B cell (primary cell): ENCODE measurements around the gene DDX25. TPM values are rescaled to one million over a fixed set of nuclear protein-coding genes. Genes with fewer than 3 reads are reported as not detected.

ENCODE experiments used
- ATAC-seq: fragments of 200-7000 bp; cut with Tn5 transposase; one replicate; pipeline ENCODE4 v1.10.0; 2021; ENCODE audit warnings: low read depth, mild to moderate bottlenecking, moderate number of reproducible peaks, moderate library complexity
- CTCF ChIA-PET: fragments of 350-600 bp; sonication (Branson Sonifier 250); formaldehyde crosslinking; loops from one replicate; lab custom pipeline; 2021; ENCODE audit warnings: antibody characterized with exemption, inconsistent platforms; lab: Charles Lee
- POLR2A ChIA-PET: fragments of 350-600 bp; sonication (Branson Sonifier 250); formaldehyde crosslinking; loops from one replicate; lab custom pipeline; 2021; ENCODE audit warnings: antibody characterized with exemption; lab: Charles Lee
- DNase-seq: peaks from one replicate; pipeline ENCODE4 v3.0.0; 2013
- H2AFZ ChIP-seq: 2 replicates; pipeline ENCODE4 v1.6.1; 2012; ENCODE audit warnings: mild to moderate bottlenecking, low read depth, low read length; ENCODE audit not compliant: insufficient read depth, poor library complexity, severe bottlenecking
- H3K27ac ChIP-seq, 2 donors: 1 replicate in 1 of 2; 2 replicates in 1 of 2; pipeline ENCODE4 v1.5.1; 2012 to 2013; ENCODE audit warnings: low read length in 2 of 2, mild to moderate bottlenecking in 2 of 2, moderate library complexity in 1 of 2
- H3K27me3 ChIP-seq, 4 experiments: fragments of 200-600 bp in 1 of 4; sonication (generic) in 1 of 4; replicated peaks in 1 of 4; 1 replicate in 2 of 4; 2 replicates in 2 of 4; pipeline versions ENCODE4 v1.6.1 to v1.7.0; 2013 to 2016; ENCODE audit warnings: low read length in 3 of 4, mild to moderate bottlenecking in 2 of 4, mixed read lengths in 1 of 4, moderate library complexity in 1 of 4; ENCODE audit not compliant: insufficient read depth in 4 of 4, control insufficient read depth in 3 of 4; ENCODE audit errors: control extremely low read depth in 1 of 4
- H3K36me3 ChIP-seq, 2 experiments: replicated peaks in 1 of 2; 1 replicate in 1 of 2; 2 replicates in 1 of 2; pipeline versions ENCODE4 v1.6.1 to v1.7.1; 2013; ENCODE audit warnings: low read length in 1 of 2; ENCODE audit not compliant: insufficient read depth in 2 of 2, control insufficient read depth in 1 of 2; ENCODE audit errors: control extremely low read depth in 1 of 2, extremely low read depth in 1 of 2
- H3K4me1 ChIP-seq, 2 donors: fragments of 200-600 bp in 1 of 2; sonication (generic) in 1 of 2; 1 replicate in 1 of 2; 2 replicates in 1 of 2; pipeline versions ENCODE4 v1.5.1 to v1.6.1; 2013 to 2017; ENCODE audit warnings: low read length in 2 of 2; ENCODE audit not compliant: control insufficient read depth in 2 of 2, insufficient read depth in 2 of 2
- H3K4me2 ChIP-seq: replicated peaks from 2 replicates; pipeline ENCODE3; 2012; ENCODE audit warnings: mild to moderate bottlenecking, low read depth, low read length; ENCODE audit not compliant: poor library complexity, severe bottlenecking
- H3K4me3 ChIP-seq, 5 experiments: fragments of 200-600 bp in 1 of 5; sonication (generic) in 1 of 5; 1 replicate in 3 of 5; 2 replicates in 2 of 5; pipeline versions ENCODE4 v1.5.1 to v1.7.0; 2011 to 2016; ENCODE audit warnings: low read length in 4 of 5, mild to moderate bottlenecking in 4 of 5, low read depth in 2 of 5, control low read depth in 1 of 5, moderate library complexity in 1 of 5; ENCODE audit not compliant: insufficient read depth in 1 of 5; ENCODE audit errors: control extremely low read depth in 1 of 5, extremely low read depth in 1 of 5
- H3K79me2 ChIP-seq: fragments of 200-600 bp; sonication (generic); one replicate; pipeline ENCODE4 v1.6.0; 2016; ENCODE audit warnings: low read length; ENCODE audit not compliant: control insufficient read depth, insufficient read depth
- H3K9ac ChIP-seq: fragments of 200-600 bp; sonication (generic); 2 replicates; pipeline ENCODE4 v1.6.1; 2017; ENCODE audit warnings: mild to moderate bottlenecking, low read length, moderate library complexity
- H3K9me3 ChIP-seq, 3 donors: one replicate each; pipeline versions ENCODE4 v1.6.1 to v1.7.1; 2013; ENCODE audit warnings: low read length in 2 of 3; ENCODE audit not compliant: control insufficient read depth in 2 of 3, insufficient read depth in 1 of 3; ENCODE audit errors: control extremely low read depth in 1 of 3
- H4K20me1 ChIP-seq: 2 replicates; pipeline ENCODE4 v1.6.0; 2012; ENCODE audit warnings: mild to moderate bottlenecking, low read length; ENCODE audit not compliant: insufficient read depth, control insufficient read depth, poor library complexity, severe bottlenecking
- H3K27ac Mint-ChIP-seq: one replicate; pipeline ENCODE4 v1.8.0; 2021; ENCODE audit warnings: mixed read lengths
- H3K27me3 Mint-ChIP-seq: one replicate; pipeline ENCODE4 v1.8.0; 2021; ENCODE audit warnings: mixed read lengths
- H3K4me1 Mint-ChIP-seq: one replicate; pipeline ENCODE4 v1.8.0; 2021; ENCODE audit warnings: mixed read lengths
- H3K4me3 Mint-ChIP-seq: one replicate; pipeline ENCODE4 v1.8.0; 2021; ENCODE audit warnings: mixed read lengths
- H3K9me3 Mint-ChIP-seq: one replicate; pipeline ENCODE4 v1.8.0; 2022; ENCODE audit warnings: mixed read lengths; ENCODE audit not compliant: insufficient read depth
- CTCF ChIP-seq: fragments of 200-600 bp; IDR thresholded peaks from one replicate; pipeline ENCODE4 v1.8.0; 2022; ENCODE audit warnings: antibody characterized with exemption, mild to moderate bottlenecking
- EZH2 ChIP-seq: IDR thresholded peaks from 2 replicates; pipeline ENCODE4 v1.6.1; 2012; ENCODE audit warnings: borderline replicate concordance, low read depth, mild to moderate bottlenecking, moderate library complexity, low read length; ENCODE audit not compliant: insufficient read depth, poor library complexity, severe bottlenecking
- WGBS: methylation state at CpG from one replicate; pipeline ENCODE4 v1.1.5; 2013; ENCODE audit warnings: missing lambda C conversion rate; ENCODE audit not compliant: insufficient coverage; 5-methylcytosine and 5-hydroxymethylcytosine counted together
- intact Hi-C: fragments of 100-400 bp; cut with micrococcal nuclease; formaldehyde crosslinking; loops from one replicate; pipeline ENCODE4 v1.10.0; 2022
- polyA plus RNA-seq: library from polyadenylated mRNA; depleted of rRNA; stranded (reverse); fragments of >200 nt; gene quantifications from 2 replicates; pipeline ENCODE4 v1.2.3, GENCODE V29; 2012
- total RNA-seq, 2 donors: library from RNA; stranded (reverse); fragments of 120-200 nt in 1 of 2; gene quantifications; 1 replicate in 1 of 2; 2 replicates in 1 of 2; pipeline versions ENCODE4 v1.2.3 to v1.2.4, GENCODE V29; 2013 to 2022

DDX25 gene
- total and polyA plus RNA-seq, 2 donors (not counting 1 experiment from before 2014, with no cell fraction given): not detected

- POLR2A ChIA-PET: no interaction called here
- intact Hi-C loops: no loop called here
- H4K20me1 ChIP-seq: no peaks in the 10 kb centered on the region
- H3K27ac Mint-ChIP-seq: no peak overlapping the region
- 100% methylated on average over 3 of the region's 4 CpGs for WGBS
- TF ChIP-seq EZH2: no peak
- no peak overlapping the region for H3K4me3 ChIP-seq
- no peaks in the 10 kb centered on the region for H3K9me3 ChIP-seq
- CTCF ChIA-PET: interaction anchor here (0.7 to 1.4 kb wide), 3 partner anchors 9 to 29 kb away, joined by 3 to 4 read pairs (median 4); no protein-coding TSS in a partner anchor
- no peaks in the 10 kb centered on the region for H3K4me1 Mint-ChIP-seq
- H3K4me1 ChIP-seq: no peaks in the 10 kb centered on the region
- no peak overlapping the region for H3K9ac ChIP-seq
- H3K4me3 Mint-ChIP-seq: no peak overlapping the region
- no peak overlapping the region for H2AFZ ChIP-seq
- no peak for DNase-seq
- H3K9me3 Mint-ChIP-seq: no peaks in the 10 kb centered on the region
- H3K27me3 Mint-ChIP-seq: peaks cover 4% of the 10 kb centered on the region
- no peak overlapping the region for H3K27ac ChIP-seq
- H3K79me2 ChIP-seq: no peaks in the 10 kb centered on the region
- H3K27me3 ChIP-seq: peaks cover 0 to 4% (median 0%) of the 10 kb centered on the region in 4 experiments
- no peak for ATAC-seq
- no peaks in the 10 kb centered on the region for H3K36me3 ChIP-seq
- no peak overlapping the region for H3K4me2 ChIP-seq
Observed at GRCh38 chr11:125940145-125940544, 35.8 kb downstream of the DDX25 start.

- DNase-seq (no peak), ATAC-seq (no peak)
- Histone ChIP-seq H3K4me2 (no peak overlapping the region), H3K27me3 (peaks cover 0 to 4% (median 0%) of the 10 kb centered on the region in 4 experiments), H3K36me3 (no peaks in the 10 kb centered on the region), H4K20me1 (no peaks in the 10 kb centered on the region), H3K4me3 (no peak overlapping the region), H3K9me3 (no peaks in the 10 kb centered on the region), H3K27ac (no peak overlapping the region), H3K4me1 (no peaks in the 10 kb centered on the region), H3K9ac (no peak overlapping the region), H3K79me2 (no peaks in the 10 kb centered on the region), H2AFZ (no peak overlapping the region)
- no peaks in the 10 kb centered on the region for H3K9me3 Mint-ChIP-seq
- no peaks in the 10 kb centered on the region for H3K4me1 Mint-ChIP-seq
- TF ChIP-seq CTCF (no peak), EZH2 (no peak)
- H3K4me3 Mint-ChIP-seq: no peak overlapping the region
- 75% methylated on average over 4 of the region's 4 CpGs for WGBS
- ChIA-PET POLR2A (no interaction called here), CTCF (interaction anchor here (1.4 to 2.6 kb wide), 2 partner anchors 13 to 252 kb away, joined by 4 to 13 read pairs; no protein-coding TSS in a partner anchor)
- intact Hi-C loops: no loop called here
- H3K27ac Mint-ChIP-seq: no peak overlapping the region
- peaks cover 4% of the 10 kb centered on the region for H3K27me3 Mint-ChIP-seq
Observed at GRCh38 chr11:125941267-125941618, 36.9 kb downstream of the DDX25 start.
